ENCODE measurements around the gene RAP1GDS1. TPM values are rescaled to one million over a fixed set of nuclear protein-coding genes. Genes with fewer than 3 reads are reported as not detected.
"Not testable (repeated sequence)": the region's sequence is repeated elsewhere in the genome, so short reads cannot be mapped to it uniquely, and the experiment has no call there.

The RAP1GDS1 gene
- total and polyA plus RNA-seq, 2 of the 13 experiments (the other 11 are each of a cell fraction or from before 2014, with no cell fraction given) = 19.3 to 42.5 TPM

- peaks cover 27% of the 10 kb centered on the region for H3K4me1 ChIP-seq (ENCODE audit: insufficient read depth, low read length)
- POLR2A ChIA-PET = no interaction called here
- no peaks in the 10 kb centered on the region for H4K20me1 ChIP-seq (ENCODE audit: insufficient read depth, low read length)
- intact Hi-C loops (cut with micrococcal nuclease; ENCODE audit: unreplicated experiment) (no loop called here), in situ Hi-C loops (cut with HindIII; ENCODE audit: extremely low pct_ligation_motif_present, low pct_unique_long_range_greater_than_20kb) (no loop called here)
- no peak for DNase-seq (ENCODE audit: low spot score)
- no peak for FAIRE-seq
- no peaks in the 10 kb centered on the region for H3K9me3 ChIP-seq (ENCODE audit: low read length)
- H3K4me3 ChIP-seq (replicated peaks in 1 of 3; ENCODE audit: insufficient read depth in 1 of 3, low read depth in 2 of 3, low read length in 3 of 3) = no peak overlapping the region
- H3K9ac ChIP-seq (ENCODE audit: insufficient read depth, low read depth, low read length) = no peak overlapping the region
- BruUV-seq (replicated peaks) = no TSS peak
- no peaks in the 10 kb centered on the region for H3K27me3 ChIP-seq (ENCODE audit: control insufficient read depth in 1 of 2, insufficient read depth in 2 of 2, low read length in 2 of 2)
- H3K36me3 ChIP-seq (replicated peaks in 1 of 2; ENCODE audit: control insufficient read depth in 1 of 2, insufficient read depth in 2 of 2, low read length in 2 of 2) = no peaks in the 10 kb centered on the region
- ATAC-seq = no peak
- H2AFZ ChIP-seq (ENCODE audit: low read length) = no peak overlapping the region
- no peak overlapping the region for H3K27ac ChIP-seq (ENCODE audit: extremely low read length, insufficient read depth, low read length)
- H3K79me2 ChIP-seq (ENCODE audit: insufficient read depth, low read length) = peaks cover 20% of the 10 kb centered on the region
- CTCF ChIA-PET (ENCODE audit: low intra/inter-chr PET ratio, low total read pairs) = no interaction called here
- TF ChIP-seq BCLAF1 (IDR thresholded peaks at IDR 0.05) (no peak), ZNF501 (CRISPR knock-in tag; IDR thresholded peaks at IDR 0.05) (no peak), ZNF782 (CRISPR knock-in tag; IDR thresholded peaks at IDR 0.05; ENCODE audit: borderline replicate concordance) (no peak), TFAP4 (IDR thresholded peaks at IDR 0.05; ENCODE audit: borderline replicate concordance, low read depth) (no peak), MNT (IDR thresholded peaks at IDR 0.05) (no peak), ZNF710 (CRISPR knock-in tag; IDR thresholded peaks at IDR 0.05; ENCODE audit: borderline replicate concordance) (no peak), ZSCAN12 (CRISPR knock-in tag; IDR thresholded peaks at IDR 0.05) (no peak)
- no peak overlapping the region for H3K4me2 ChIP-seq (ENCODE audit: low read depth, low read length)
These were observed 26.1 kb downstream of the RAP1GDS1 start for GRCh38 chr4:98287328-98287727.

GRCh38 chr4:98288671-98289070, 27.5 kb downstream of the RAP1GDS1 start:
- in situ Hi-C loops (cut with HindIII; ENCODE audit: extremely low pct_ligation_motif_present, low pct_unique_long_range_greater_than_20kb); H3K4me3 ChIP-seq (replicated peaks in 1 of 3; ENCODE audit: insufficient read depth in 1 of 3, low read depth in 2 of 3, low read length in 3 of 3); H2AFZ ChIP-seq (ENCODE audit: low read length); intact Hi-C loops (cut with micrococcal nuclease; ENCODE audit: unreplicated experiment); DNase-seq (ENCODE audit: low spot score); H3K9ac ChIP-seq (ENCODE audit: insufficient read depth, low read depth, low read length); H3K27ac ChIP-seq (ENCODE audit: extremely low read length, insufficient read depth, low read length); H3K27me3 ChIP-seq (ENCODE audit: control insufficient read depth in 1 of 2, insufficient read depth in 2 of 2, low read length in 2 of 2); H3K4me2 ChIP-seq (ENCODE audit: low read depth, low read length); POLR2A ChIA-PET; ATAC-seq; H4K20me1 ChIP-seq (ENCODE audit: insufficient read depth, low read length); H3K36me3 ChIP-seq (replicated peaks in 1 of 2; ENCODE audit: control insufficient read depth in 1 of 2, insufficient read depth in 2 of 2, low read length in 2 of 2); FAIRE-seq; H3K9me3 ChIP-seq (ENCODE audit: low read length); BruUV-seq (replicated peaks); CTCF ChIA-PET (ENCODE audit: low intra/inter-chr PET ratio, low total read pairs): not testable (repeated sequence)
- WGBS (ENCODE audit: low lambda C conversion rate) = 98% methylated on average over 3 of the region's 3 CpGs
- peaks cover 17% of the 10 kb centered on the region for H3K79me2 ChIP-seq (ENCODE audit: insufficient read depth, low read length)
- peaks cover 14% of the 10 kb centered on the region for H3K4me1 ChIP-seq (ENCODE audit: insufficient read depth, low read length)

Data from HepG2 (cell line).